Choroid plexus epithelial cell (primary cell): ENCODE data around the gene LPIN2.

Experiments used
- DNase-seq: peaks from one replicate; pipeline ENCODE4 v3.0.0-alpha.2; 2010; ENCODE audit warnings: low read depth
- H3K4me3 ChIP-seq: 2 replicates; pipeline ENCODE4 v1.5.1; 2011; ENCODE audit warnings: low read depth, mild to moderate bottlenecking, control low read depth, low read length, moderate library complexity
- CTCF ChIP-seq: conservative IDR thresholded peaks from 2 replicates; pipeline ENCODE4 v1.5.1; 2011; ENCODE audit warnings: low read depth, mild to moderate bottlenecking, control low read depth, inconsistent platforms, low read length, moderate library complexity

LPIN2 gene

DNA sequence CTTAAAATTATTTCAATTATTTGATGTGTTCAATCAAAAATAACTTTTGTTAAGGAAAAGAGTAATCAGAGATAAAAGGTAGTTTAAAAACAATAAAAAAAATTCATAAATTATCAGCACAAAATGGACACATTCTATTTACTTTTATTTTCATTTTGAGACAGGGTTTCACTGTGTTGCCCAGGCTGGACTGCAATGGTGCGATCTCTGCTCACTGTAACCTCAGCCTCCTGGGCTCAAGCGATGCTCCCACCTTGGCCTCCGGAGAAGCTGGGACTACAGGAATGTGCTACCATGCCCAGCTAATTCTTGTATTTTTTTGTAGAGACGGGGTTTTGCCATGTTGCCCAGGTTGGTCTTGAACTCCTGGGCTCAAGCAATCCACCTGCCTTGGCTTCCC lies 47.1 kb downstream of the LPIN2 start:
- no peak for DNase-seq
- H3K4me3 ChIP-seq, result no peak overlapping the region
- no peak for TF ChIP-seq CTCF

- H3K4me3 ChIP-seq, result no peak overlapping the region
- no peak for DNase-seq
- no peak for TF ChIP-seq CTCF
Measured at GRCh38 chr18:2964361-2965010, 48.5 kb downstream of the LPIN2 start.
